Measurements from ENCODE around the gene ACTRT3. TPM values are rescaled to one million over a fixed set of nuclear protein-coding genes. Genes with fewer than 3 reads are reported as not detected.
A peak's percentile ranks its signal among the peaks of the same experiment; 100 is the strongest.

The ACTRT3 gene
- total and polyA plus RNA-seq, 2 of the 13 experiments (the other 11 are each of a cell fraction or from before 2014, with no cell fraction given) = 0.42 to 0.97 TPM

- peak; percentile 78 for TF ChIP-seq ZBED4 (CRISPR knock-in tag; IDR thresholded peaks at IDR 0.05; ENCODE audit: borderline replicate concordance)
- no peak for TF ChIP-seq CHCHD3 (CRISPR knock-in tag; IDR thresholded peaks at IDR 0.05)
- no peak for TF ChIP-seq SRY (CRISPR knock-in tag; IDR thresholded peaks at IDR 0.05)
- TF ChIP-seq ZMYM3 (CRISPR knock-in tag; IDR thresholded peaks at IDR 0.05) = 0 out of 2 replicates have a peak, but pooled peaks have one; percentile 35
- TF ChIP-seq ZMAT3 (CRISPR knock-in tag; conservative IDR thresholded peaks at IDR 0.05) = no peak
- TF ChIP-seq POLR2A (IDR thresholded peaks at IDR 0.05; ENCODE audit: insufficient read depth in 1 of 2, low read depth in 2 of 2, low read length in 2 of 2) = peak in 1 of 2 experiments; percentile 44; a peak in 1 of 4 replicates
- TF ChIP-seq NFE2 (CRISPR knock-in tag; IDR thresholded peaks at IDR 0.05) = no peak
- no peak for TF ChIP-seq CBX5 (CRISPR knock-in tag; IDR thresholded peaks at IDR 0.05; ENCODE audit: borderline replicate concordance)
- peak; percentile 46 for TF ChIP-seq PHF20 (CRISPR knock-in tag; IDR thresholded peaks at IDR 0.05)
- no peak for TF ChIP-seq ZSCAN29 (CRISPR knock-in tag; conservative IDR thresholded peaks at IDR 0.05)
- no peak for TF ChIP-seq HDAC6 (IDR thresholded peaks at IDR 0.05; ENCODE audit: low read depth, low read length)
- no peak for TF ChIP-seq MEIS1 (CRISPR knock-in tag; IDR thresholded peaks at IDR 0.05; ENCODE audit: borderline replicate concordance)
- no peak for TF ChIP-seq ZNF550 (CRISPR knock-in tag; IDR thresholded peaks at IDR 0.05; ENCODE audit: borderline replicate concordance)
- no peak for TF ChIP-seq MZF1 (CRISPR knock-in tag; IDR thresholded peaks at IDR 0.05; ENCODE audit: borderline replicate concordance)
- no peak for TF ChIP-seq DNMT1 (CRISPR knock-in tag; IDR thresholded peaks at IDR 0.05)
- peak; percentile 72; the same call in 1 of the 2 replicates for TF ChIP-seq ZNF768 (CRISPR knock-in tag; IDR thresholded peaks at IDR 0.05)
- peak; percentile 70 for TF ChIP-seq CHD2 (IDR thresholded peaks at IDR 0.05; ENCODE audit: low read depth, low read length)
- peak; percentile 77 for TF ChIP-seq ZFX (CRISPR knock-in tag; IDR thresholded peaks at IDR 0.05; ENCODE audit: low read depth)
- TF ChIP-seq MYC (CRISPR knock-in tag; IDR thresholded peaks at IDR 0.05; ENCODE audit: borderline replicate concordance) = peak; percentile 38; the same call in 1 of the 2 replicates
These were observed at the start of gene ACTRT3 (continued) for GRCh38 chr3:169769287-169770181.
